Fibroblast of lung (primary cell): ENCODE measurements around the gene SRRM3. TPM values are rescaled to one million over a fixed set of nuclear protein-coding genes. Genes with fewer than 3 reads are reported as not detected.

ENCODE experiments used
- DNase-seq, 2 donors: peaks; one replicate each; pipeline versions ENCODE4 v3.0.0 to v3.0.0-alpha.2; 2010; ENCODE audit warnings: low read depth in 2 of 2
- H2AFZ ChIP-seq: 2 replicates; pipeline ENCODE4 v1.5.1; 2012; ENCODE audit warnings: low read length, control low read depth, inconsistent platforms
- H3K27ac ChIP-seq: 2 replicates; pipeline ENCODE4 v1.5.1; 2011; ENCODE audit warnings: low read length, control low read depth; ENCODE audit not compliant: insufficient read depth
- H3K27me3 ChIP-seq: 2 replicates; pipeline ENCODE4 v1.5.1; 2011; ENCODE audit warnings: mild to moderate bottlenecking, low read length; ENCODE audit not compliant: control insufficient read depth, insufficient read depth
- H3K36me3 ChIP-seq: 2 replicates; pipeline ENCODE4 v1.5.1; 2011; ENCODE audit warnings: low read length; ENCODE audit not compliant: control insufficient read depth, insufficient read depth
- H3K4me1 ChIP-seq: 2 replicates; pipeline ENCODE4 v1.5.1; 2011; ENCODE audit warnings: low read length; ENCODE audit not compliant: control insufficient read depth, insufficient read depth; ENCODE audit errors: extremely low read depth
- H3K4me2 ChIP-seq: 2 replicates; pipeline ENCODE4 v1.5.1; 2011; ENCODE audit warnings: low read length, control low read depth; ENCODE audit not compliant: insufficient read depth; ENCODE audit errors: extremely low read depth
- H3K4me3 ChIP-seq, 4 experiments: fragments of 200-600 bp in 1 of 4; sonication (generic) in 1 of 4; replicated peaks in 1 of 4; 2 replicates each; pipeline ENCODE4 v1.5.1; 2011 to 2016; ENCODE audit warnings: low read length in 4 of 4, low read depth in 3 of 4, mild to moderate bottlenecking in 3 of 4, control low read depth in 2 of 4, inconsistent platforms in 1 of 4, mixed read lengths in 1 of 4; ENCODE audit not compliant: insufficient read depth in 1 of 4; ENCODE audit errors: control extremely low read depth in 1 of 4
- H3K79me2 ChIP-seq: 2 replicates; pipeline ENCODE4 v1.5.1; 2012; ENCODE audit warnings: mild to moderate bottlenecking, low read length, inconsistent platforms; ENCODE audit not compliant: control insufficient read depth, insufficient read depth
- H3K9ac ChIP-seq: 2 replicates; pipeline ENCODE4 v1.5.1; 2011; ENCODE audit warnings: mild to moderate bottlenecking, low read length, control low read depth; ENCODE audit not compliant: insufficient read depth
- H3K9me3 ChIP-seq: 2 replicates; pipeline ENCODE4 v1.5.1; 2012; ENCODE audit warnings: low read depth, low read length; ENCODE audit not compliant: control insufficient read depth, insufficient read depth
- H4K20me1 ChIP-seq: 2 replicates; pipeline ENCODE4 v1.5.1; 2011; ENCODE audit warnings: low read length; ENCODE audit not compliant: control insufficient read depth, insufficient read depth; ENCODE audit errors: extremely low read depth
- CTCF ChIP-seq, 2 donors: IDR thresholded peaks in 1 of 2; conservative IDR thresholded peaks in 1 of 2; 1 replicate in 1 of 2; 2 replicates in 1 of 2; pipeline ENCODE4 v1.5.1; 2011 to 2012; ENCODE audit warnings: low read length in 2 of 2, control low read depth in 1 of 2, inconsistent platforms in 1 of 2, low read depth in 1 of 2, mild to moderate bottlenecking in 1 of 2
- EZH2 ChIP-seq: IDR thresholded peaks from 2 replicates; pipeline ENCODE4 v1.5.1; 2012; ENCODE audit warnings: low read length, control low read depth, mild to moderate bottlenecking; ENCODE audit errors: missing control alignments
- polyA plus RNA-seq, 2 donors: library from polyadenylated mRNA; depleted of rRNA in 1 of 2; stranded (reverse) in 1 of 2; unstranded in 1 of 2; fragments of >200 nt; gene quantifications; 2 replicates each; pipeline ENCODE4 v1.2.1, GENCODE V29; 2011 to 2012; ENCODE audit warnings: missing spikeins in 1 of 2
- total RNA-seq: library from RNA; depleted of rRNA; stranded (reverse); fragments of >200 nt; gene quantifications from 2 replicates; pipeline ENCODE4 v1.2.1, GENCODE V29; 2014

SRRM3 gene
- total and polyA plus RNA-seq, 2 donors (not counting 1 experiment from before 2014, with no cell fraction given) = 0.40 to 1.7 TPM

GRCh38 chr7:76315364-76315763 lies 113.7 kb downstream of the SRRM3 start:
- peaks cover 4% of the 10 kb centered on the region for H3K79me2 ChIP-seq
- no peaks in the 10 kb centered on the region for H4K20me1 ChIP-seq
- H3K27me3 ChIP-seq = no peaks in the 10 kb centered on the region
- H2AFZ ChIP-seq = no peak overlapping the region
- H3K4me3 ChIP-seq = no peak overlapping the region
- no peak for TF ChIP-seq EZH2
- no peak overlapping the region for H3K27ac ChIP-seq
- no peak for DNase-seq
- peaks cover 17% of the 10 kb centered on the region for H3K4me1 ChIP-seq
- H3K4me2 ChIP-seq = no peak overlapping the region
- H3K36me3 ChIP-seq = no peaks in the 10 kb centered on the region
- no peaks in the 10 kb centered on the region for H3K9me3 ChIP-seq
- H3K9ac ChIP-seq = no peak overlapping the region

- H3K79me2 ChIP-seq = peaks cover 5% of the 10 kb centered on the region
- no peaks in the 10 kb centered on the region for H4K20me1 ChIP-seq
- peak overlapping the region; percentile 95 for H3K9ac ChIP-seq
- peak overlapping the region; percentile 51 to 91 (median 78) for H3K4me3 ChIP-seq
- no peaks in the 10 kb centered on the region for H3K9me3 ChIP-seq
- H3K36me3 ChIP-seq = no peaks in the 10 kb centered on the region
- peak overlapping the region; percentile 88 for H2AFZ ChIP-seq
- H3K4me2 ChIP-seq = peak overlapping the region; percentile 98
- DNase-seq = no peak
- peaks cover 17% of the 10 kb centered on the region for H3K4me1 ChIP-seq
- TF ChIP-seq CTCF (conservative IDR thresholded peaks at IDR 0.05 in 1 of 2, IDR thresholded peaks at IDR 0.05 in 1 of 2; ENCODE audit: low read depth in 1 of 2, low read length in 2 of 2) = no peak
- TF ChIP-seq EZH2 = no peak
- no peaks in the 10 kb centered on the region for H3K27me3 ChIP-seq
- H3K27ac ChIP-seq = peak overlapping the region; percentile 96
Observed at GRCh38 chr7:76316984-76317781, 115.5 kb downstream of the SRRM3 start.

- peaks cover 20% of the 10 kb centered on the region for H3K4me1 ChIP-seq
- no peaks in the 10 kb centered on the region for H3K36me3 ChIP-seq
- H3K9ac ChIP-seq = peak overlapping the region; percentile 95
- DNase-seq = peak; percentile 95
- H2AFZ ChIP-seq = peak overlapping the region; percentile 88
- peak overlapping the region; percentile 98 for H3K4me2 ChIP-seq
- no peaks in the 10 kb centered on the region for H3K27me3 ChIP-seq
- peak overlapping the region; percentile 74 to 91 (median 78) for H3K4me3 ChIP-seq
- H3K9me3 ChIP-seq = no peaks in the 10 kb centered on the region
- TF ChIP-seq CTCF (conservative IDR thresholded peaks at IDR 0.05 in 1 of 2, IDR thresholded peaks at IDR 0.05 in 1 of 2; ENCODE audit: low read depth in 1 of 2, low read length in 2 of 2) = no peak
- TF ChIP-seq EZH2 = no peak
- no peaks in the 10 kb centered on the region for H4K20me1 ChIP-seq
- H3K79me2 ChIP-seq = peaks cover 8% of the 10 kb centered on the region
- H3K27ac ChIP-seq = peak overlapping the region; percentile 96
Observed at GRCh38 chr7:76317782-76318487, 116.2 kb downstream of the SRRM3 start.
